NCI-H1694 (cell line): ENCODE results near the gene GDF11.

ENCODE experiments used
- DNase-seq: peaks from one replicate; lab custom pipeline; 2025; lab: John Stamatoyannopoulos, UW

Gene GDF11

GRCh38 chr12:55742719-55743405 lies at the start of gene GDF11:
Gene GDF11 (plus strand): TSS chr12:55743122. CDS start chr12:55743317, 195 bp downstream.
- DNase-seq = peak; percentile 44

- no peak for DNase-seq
These were observed 49.4 kb upstream of the GDF11 start for GRCh38 chr12:55693323-55694187.

GRCh38 chr12:55694188-55694515 lies 48.8 kb upstream of the GDF11 start:
- no peak for DNase-seq

GRCh38 chr12:55694651-55695050 lies 48.3 kb upstream of the GDF11 start:
- no peak for DNase-seq

- DNase-seq = no peak
These were observed 47.6 kb upstream of the GDF11 start for GRCh38 chr12:55695349-55695748.

GRCh38 chr12:55696141-55696540 lies 46.8 kb upstream of the GDF11 start:
- no peak for DNase-seq

- DNase-seq = no peak
These were observed 46.0 kb upstream of the GDF11 start for GRCh38 chr12:55696796-55697462.

GRCh38 chr12:55697686-55698085 lies 45.2 kb upstream of the GDF11 start:
- no peak for DNase-seq

- no peak for DNase-seq
These were observed 44.5 kb upstream of the GDF11 start for GRCh38 chr12:55698241-55698955.

- no peak for DNase-seq
These were observed 44.0 kb upstream of the GDF11 start for GRCh38 chr12:55698965-55699364.

- DNase-seq = no peak
These were observed 43.4 kb upstream of the GDF11 start for GRCh38 chr12:55699471-55700055.

- DNase-seq = no peak
These were observed 42.5 kb upstream of the GDF11 start for GRCh38 chr12:55700255-55701018.

- DNase-seq = no peak
These were observed 40.1 kb upstream of the GDF11 start for GRCh38 chr12:55702861-55703260.

GRCh38 chr12:55703288-55703687 lies 39.6 kb upstream of the GDF11 start:
- DNase-seq = no peak

- no peak for DNase-seq
These were observed 38.8 kb upstream of the GDF11 start for GRCh38 chr12:55703901-55704761.

GRCh38 chr12:55704824-55705718 lies 37.9 kb upstream of the GDF11 start:
- no peak for DNase-seq

- no peak for DNase-seq
These were observed 37.0 kb upstream of the GDF11 start for GRCh38 chr12:55705782-55706402.

- no peak for DNase-seq
These were observed 36.2 kb upstream of the GDF11 start for GRCh38 chr12:55706568-55707218.
